ENCODE results near the gene MYH7B. TPM values are rescaled to one million over a fixed set of nuclear protein-coding genes. Genes with fewer than 3 reads are reported as not detected.
A peak's percentile ranks its signal among the peaks of the same experiment; 100 is the strongest.

The MYH7B gene
- total RNA-seq, 2 experiments from 2014 or later: 0.70 to 0.79 TPM

- CTCF ChIA-PET (ENCODE audit: unreplicated experiment): interaction anchor here (0.5 to 0.8 kb wide), 2 partner anchors 132 to 205 kb away, joined by 3 read pairs; no protein-coding TSS in a partner anchor
- TF ChIP-seq EZH2phosphoT487 (IDR thresholded peaks at IDR 0.05; ENCODE audit: borderline replicate concordance, low read depth, low read length): no peak
- peak; percentile 70 for TF ChIP-seq CTCF (conservative IDR thresholded peaks at IDR 0.05; ENCODE audit: low read length)
- DNase-seq (ENCODE audit: low spot score): peak; percentile 31
- Histone ChIP-seq H3K9me3 (ENCODE audit: low read length) (no peaks in the 10 kb centered on the region), H3K4me3 (ENCODE audit: low read depth, low read length, poor library complexity, severe bottlenecking) (no peak overlapping the region), H2AFZ (ENCODE audit: low read length) (no peak overlapping the region), H3K79me2 (ENCODE audit: insufficient read depth, low read depth, low read length) (no peaks in the 10 kb centered on the region), H3K27ac (ENCODE audit: low read depth, low read length, poor library complexity, severe bottlenecking) (no peak overlapping the region), H3K36me3 (ENCODE audit: insufficient read depth, low read length) (peaks cover 46% of the 10 kb centered on the region), H3K9me2 (ENCODE audit: insufficient read depth, low read length) (no peaks in the 10 kb centered on the region), H3K4me1 (ENCODE audit: insufficient read depth, low read length, poor library complexity, severe bottlenecking) (peaks cover 13% of the 10 kb centered on the region), H3K4me2 (ENCODE audit: low read length) (no peak overlapping the region), H4K20me1 (ENCODE audit: insufficient read depth, low read length) (no peaks in the 10 kb centered on the region)
- POLR2A ChIA-PET: interaction anchor here (0.6 kb wide), 1 partner anchor 27 kb away, joined by 3 read pairs; no protein-coding TSS in a partner anchor
- BruUV-seq (replicated peaks): no TSS peak
- intact Hi-C loops (cut with micrococcal nuclease; ENCODE audit: unreplicated experiment): loop anchor here (1.0 kb wide), 1 partner anchor 127 kb away; no protein-coding TSS in a partner anchor
These were observed 46.1 kb downstream of the MYH7B start for GRCh38 chr20:35001596-35002362.

- no TSS peak for BruUV-seq (replicated peaks)
These were observed 47.0 kb downstream of the MYH7B start for GRCh38 chr20:35002426-35003210.

More at GRCh38 chr20:35002426-35003210, 47.0 kb downstream of the MYH7B start:
- no peak overlapping the region for H2AFZ ChIP-seq (ENCODE audit: low read length)
- CTCF ChIA-PET (ENCODE audit: unreplicated experiment): interaction anchor here (0.6 kb wide), 1 partner anchor 127 kb away, joined by 3 read pairs; no protein-coding TSS in a partner anchor
- no peak overlapping the region for H3K4me3 ChIP-seq (ENCODE audit: low read depth, low read length, poor library complexity, severe bottlenecking)
- peaks cover 13% of the 10 kb centered on the region for H3K4me1 ChIP-seq (ENCODE audit: insufficient read depth, low read length, poor library complexity, severe bottlenecking)
- intact Hi-C loops (cut with micrococcal nuclease; ENCODE audit: unreplicated experiment): loop anchor here (1.0 kb wide), 1 partner anchor 128 kb away; no protein-coding TSS in a partner anchor
- POLR2A ChIA-PET: no interaction called here
- H3K9me3 ChIP-seq (ENCODE audit: low read length): no peaks in the 10 kb centered on the region
- no peak overlapping the region for H3K4me2 ChIP-seq (ENCODE audit: low read length)
- H3K9me2 ChIP-seq (ENCODE audit: insufficient read depth, low read length): no peaks in the 10 kb centered on the region
- TF ChIP-seq CTCF (conservative IDR thresholded peaks at IDR 0.05; ENCODE audit: low read length) (peak; percentile 38; the same call in 1 of the 2 replicates), EZH2phosphoT487 (IDR thresholded peaks at IDR 0.05; ENCODE audit: borderline replicate concordance, low read depth, low read length) (no peak)
- no peak for DNase-seq (ENCODE audit: low spot score)
- peaks cover 54% of the 10 kb centered on the region for H3K36me3 ChIP-seq (ENCODE audit: insufficient read depth, low read length)
- no peaks in the 10 kb centered on the region for H3K79me2 ChIP-seq (ENCODE audit: insufficient read depth, low read depth, low read length)
- no peaks in the 10 kb centered on the region for H4K20me1 ChIP-seq (ENCODE audit: insufficient read depth, low read length)
- H3K27ac ChIP-seq (ENCODE audit: low read depth, low read length, poor library complexity, severe bottlenecking): no peak overlapping the region
